ENCODE data around the gene BICDL1.

The BICDL1 gene

DNA sequence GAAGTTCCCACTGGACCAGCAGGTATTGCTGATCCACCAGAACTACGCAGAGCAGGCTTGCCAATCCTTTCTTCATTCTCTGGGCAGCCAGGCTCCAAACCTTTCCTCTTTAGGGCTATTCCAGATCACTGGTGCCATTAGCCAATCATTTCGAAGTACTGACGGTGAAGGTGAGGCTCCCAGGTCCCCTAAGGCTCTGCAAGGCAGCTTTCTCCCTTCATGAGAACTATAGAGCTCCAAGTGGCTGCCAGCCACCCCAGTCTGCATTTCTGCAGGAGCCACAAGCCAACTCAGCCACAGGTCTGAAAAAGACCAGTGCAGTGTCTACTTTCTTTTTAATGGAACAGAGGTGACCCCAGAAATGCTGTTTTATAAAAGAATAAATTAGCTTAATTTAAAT is 78.9 kb downstream of the BICDL1 start:
- TF ChIP-seq, protein P1, sequence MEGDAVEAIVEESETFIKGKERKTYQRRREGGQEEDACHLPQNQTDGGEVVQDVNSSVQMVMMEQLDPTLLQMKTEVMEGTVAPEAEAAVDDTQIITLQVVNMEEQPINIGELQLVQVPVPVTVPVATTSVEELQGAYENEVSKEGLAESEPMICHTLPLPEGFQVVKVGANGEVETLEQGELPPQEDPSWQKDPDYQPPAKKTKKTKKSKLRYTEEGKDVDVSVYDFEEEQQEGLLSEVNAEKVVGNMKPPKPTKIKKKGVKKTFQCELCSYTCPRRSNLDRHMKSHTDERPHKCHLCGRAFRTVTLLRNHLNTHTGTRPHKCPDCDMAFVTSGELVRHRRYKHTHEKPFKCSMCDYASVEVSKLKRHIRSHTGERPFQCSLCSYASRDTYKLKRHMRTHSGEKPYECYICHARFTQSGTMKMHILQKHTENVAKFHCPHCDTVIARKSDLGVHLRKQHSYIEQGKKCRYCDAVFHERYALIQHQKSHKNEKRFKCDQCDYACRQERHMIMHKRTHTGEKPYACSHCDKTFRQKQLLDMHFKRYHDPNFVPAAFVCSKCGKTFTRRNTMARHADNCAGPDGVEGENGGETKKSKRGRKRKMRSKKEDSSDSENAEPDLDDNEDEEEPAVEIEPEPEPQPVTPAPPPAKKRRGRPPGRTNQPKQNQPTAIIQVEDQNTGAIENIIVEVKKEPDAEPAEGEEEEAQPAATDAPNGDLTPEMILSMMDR (IDR thresholded peaks at IDR 0.05; ENCODE audit: low read depth, low read length) = no peak
- H3K4me3 ChIP-seq (replicated peaks in 1 of 2; ENCODE audit: low read depth in 2 of 2, low read length in 2 of 2) = no peak overlapping the region
- no peak for DNase-seq (ENCODE audit: low read depth in 2 of 2)

DNA sequence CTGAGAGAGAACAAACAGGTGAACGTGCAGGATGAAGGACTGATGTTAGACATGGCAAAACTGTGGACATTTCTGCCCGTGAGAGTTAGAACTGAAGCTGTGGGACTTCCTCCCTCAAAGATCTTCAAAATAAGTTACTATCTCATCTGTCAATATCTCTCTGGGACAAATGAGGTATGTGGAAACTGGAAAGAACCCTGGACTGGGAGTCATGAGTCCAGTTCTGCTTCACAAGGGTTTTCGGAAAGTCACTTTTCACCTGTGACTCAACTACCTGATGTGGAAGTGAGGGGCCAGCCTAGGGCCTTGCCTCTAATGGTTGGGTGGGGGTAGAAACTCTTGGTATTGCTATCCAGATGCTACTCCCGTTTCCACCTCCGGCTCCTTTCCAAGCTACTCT is 80.2 kb downstream of the BICDL1 start:
- DNase-seq (ENCODE audit: low read depth in 2 of 2) = no peak
- TF ChIP-seq, protein P1 (IDR thresholded peaks at IDR 0.05; ENCODE audit: low read depth, low read length) = no peak
- no peak overlapping the region for H3K4me3 ChIP-seq (replicated peaks in 1 of 2; ENCODE audit: low read depth in 2 of 2, low read length in 2 of 2)

GRCh38 chr12:120071493-120072020 is 82.5 kb downstream of the BICDL1 start:
- TF ChIP-seq, protein P1 (IDR thresholded peaks at IDR 0.05; ENCODE audit: low read depth, low read length) = no peak
- H3K4me3 ChIP-seq (replicated peaks in 1 of 2; ENCODE audit: low read depth in 2 of 2, low read length in 2 of 2) = no peak overlapping the region
- no peak for DNase-seq (ENCODE audit: low read depth in 2 of 2)

DNA sequence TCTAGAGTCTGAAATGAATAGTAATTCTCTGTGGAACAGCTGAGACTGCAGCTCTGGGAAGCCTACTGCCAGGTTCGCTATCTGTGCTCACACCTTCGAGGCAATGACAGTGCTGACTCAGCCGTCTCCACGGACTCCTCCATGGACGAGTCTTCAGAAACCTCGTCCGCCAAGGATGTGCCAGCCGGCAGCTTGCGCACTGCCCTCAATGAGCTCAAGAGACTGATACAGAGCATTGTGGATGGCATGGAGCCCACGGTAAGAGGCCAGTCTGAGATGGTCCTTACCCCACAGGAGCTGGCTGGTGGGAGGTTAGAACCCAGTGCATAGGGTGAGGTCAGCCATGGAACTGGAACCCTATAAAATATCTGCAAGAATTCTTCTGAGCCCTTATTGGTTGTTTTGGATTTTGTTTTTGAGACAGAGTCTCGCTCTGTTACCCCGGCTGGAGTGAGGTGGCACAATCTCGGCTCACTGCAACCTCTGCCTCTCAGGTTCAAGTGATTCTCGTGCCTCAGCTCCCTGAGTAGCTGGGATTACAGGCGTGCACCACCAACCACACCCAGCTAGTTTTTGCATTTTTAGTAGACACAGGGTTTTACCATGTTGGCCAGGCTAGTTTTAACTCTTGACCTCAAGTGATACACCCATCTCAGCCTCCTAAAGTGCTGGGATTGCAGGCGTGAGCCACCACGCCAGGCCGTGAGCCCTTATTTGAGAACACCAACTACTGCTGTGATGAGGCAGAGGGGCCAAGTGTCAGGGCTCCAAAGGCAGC is 83.6 kb downstream of the BICDL1 start:
- no peak overlapping the region for H3K4me3 ChIP-seq (replicated peaks in 1 of 2; ENCODE audit: low read depth in 2 of 2, low read length in 2 of 2)
- TF ChIP-seq, protein P1 (IDR thresholded peaks at IDR 0.05; ENCODE audit: low read depth, low read length) = no peak
- no peak for DNase-seq (ENCODE audit: low read depth in 2 of 2)

DNA sequence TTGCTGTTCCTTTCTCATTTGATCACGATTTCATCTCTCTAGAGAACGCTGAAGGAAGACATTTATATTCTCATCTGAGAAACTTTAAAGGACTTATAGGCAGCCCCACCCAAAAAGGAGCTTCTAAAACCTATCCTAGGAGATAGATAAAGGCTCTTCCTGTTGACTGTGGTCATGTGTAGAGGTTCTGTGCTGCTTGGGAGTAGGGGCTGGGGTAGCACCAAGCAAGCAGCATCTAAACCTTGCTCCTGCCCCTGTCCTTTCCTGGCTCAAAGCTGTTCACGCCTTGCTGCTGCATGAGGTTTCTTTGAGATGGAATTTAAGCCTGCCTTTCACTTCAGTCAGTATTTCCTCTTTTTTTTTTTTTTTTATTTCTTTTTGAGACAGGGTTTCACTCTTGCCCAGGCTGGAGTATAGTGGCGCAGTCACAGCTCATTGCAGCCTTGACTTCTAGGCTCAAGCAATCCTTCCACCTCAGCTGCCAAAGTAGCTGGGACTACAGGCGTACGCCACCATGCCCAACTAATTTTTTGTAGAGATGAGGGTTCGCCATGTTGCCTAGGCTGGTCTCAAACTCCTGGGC is 86.1 kb downstream of the BICDL1 start:
- DNase-seq (ENCODE audit: low read depth in 2 of 2) = no peak
- TF ChIP-seq, protein P1 (IDR thresholded peaks at IDR 0.05; ENCODE audit: low read depth, low read length) = no peak
- no peak overlapping the region for H3K4me3 ChIP-seq (replicated peaks in 1 of 2; ENCODE audit: low read depth in 2 of 2, low read length in 2 of 2)

- H3K4me3 ChIP-seq (replicated peaks in 1 of 2; ENCODE audit: low read depth in 2 of 2, low read length in 2 of 2) = no peak overlapping the region
- TF ChIP-seq, protein P1 (IDR thresholded peaks at IDR 0.05; ENCODE audit: low read depth, low read length) = no peak
- DNase-seq (ENCODE audit: low read depth in 2 of 2) = no peak
Measured at GRCh38 chr12:120076651-120077050, 87.6 kb downstream of the BICDL1 start.

Data from cardiac fibroblast (primary cell).